Smooth muscle cell (in vitro differentiated cells): ENCODE data around the gene ARRB2. TPM values are rescaled to one million over a fixed set of nuclear protein-coding genes. Genes with fewer than 3 reads are reported as not detected.

ENCODE experiments used
- DNase-seq: peaks from one replicate; lab custom pipeline; 2025; ENCODE audit not compliant: unreplicated experiment; lab: John Stamatoyannopoulos, UW
- H2AFZ ChIP-seq: fragments of 200-600 bp; sonication (generic); 2 replicates; pipeline ENCODE4 v1.6.0; 2016; ENCODE audit warnings: antibody characterized with exemption, low read depth, mild to moderate bottlenecking
- H3F3A ChIP-seq: fragments of 200-600 bp; sonication (generic); 2 replicates; pipeline ENCODE4 v1.6.0; 2017; ENCODE audit warnings: antibody characterized with exemption, low read depth
- H3K27ac ChIP-seq: fragments of 200-600 bp; sonication (generic); 2 replicates; pipeline ENCODE4 v1.5.1; 2016; ENCODE audit warnings: low read depth, mild to moderate bottlenecking
- H3K27me3 ChIP-seq: fragments of 200-600 bp; sonication (generic); 2 replicates; pipeline ENCODE4 v1.6.1; 2016; ENCODE audit warnings: low read depth, mild to moderate bottlenecking
- H3K36me3 ChIP-seq: fragments of 200-600 bp; sonication (generic); 2 replicates; pipeline ENCODE4 v1.5.1; 2016; ENCODE audit warnings: low read depth
- H3K4me1 ChIP-seq: fragments of 200-600 bp; sonication (generic); 2 replicates; pipeline ENCODE4 v1.5.1; 2016; ENCODE audit warnings: low read depth
- H3K4me2 ChIP-seq: fragments of 200-600 bp; sonication (generic); 2 replicates; pipeline ENCODE4 v1.6.0; 2016; ENCODE audit warnings: mild to moderate bottlenecking
- H3K4me3 ChIP-seq: fragments of 200-600 bp; sonication (generic); 2 replicates; pipeline ENCODE4 v1.5.1; 2016; ENCODE audit warnings: mild to moderate bottlenecking
- H3K79me2 ChIP-seq: fragments of 200-600 bp; sonication (generic); 2 replicates; pipeline ENCODE4 v1.6.0; 2016; ENCODE audit warnings: low read depth, mild to moderate bottlenecking
- H3K9ac ChIP-seq: fragments of 200-600 bp; sonication (generic); 2 replicates; pipeline ENCODE4 v1.6.0; 2016; ENCODE audit warnings: low read depth
- H3K9me3 ChIP-seq: fragments of 200-600 bp; sonication (generic); replicated peaks from 2 replicates; pipeline ENCODE4 v1.5.1; 2016; ENCODE audit warnings: low read depth
- H4K20me1 ChIP-seq: fragments of 200-600 bp; sonication (generic); 2 replicates; pipeline ENCODE4 v1.6.0; 2016; ENCODE audit warnings: low read depth
- WGBS: methylation state at CpG from one replicate; pipeline ENCODE4 v1.1.7; 2016; ENCODE audit warnings: low lambda C conversion rate; 5-methylcytosine and 5-hydroxymethylcytosine counted together
- polyA plus RNA-seq: library from polyadenylated mRNA; unstranded; fragments of >200 nt; fragmentation: Nextera tagmentation; extraction: Ambion mirVana; gene quantifications from 2 replicates; pipeline ENCODE4 v1.2.1, GENCODE V29; 2016
- total RNA-seq: library from RNA; depleted of rRNA; stranded (reverse); fragments of >200 nt; gene quantifications from 2 replicates; pipeline ENCODE4 v1.2.3, GENCODE V29; 2014
- TF ChIP-seq, protein P1 (sequence below): fragments of 200-600 bp; sonication (generic); IDR thresholded peaks from 2 replicates; pipeline ENCODE4 v1.5.1; 2017; ENCODE audit warnings: borderline replicate concordance, mild to moderate bottlenecking, antibody characterized with exemption; ENCODE audit not compliant: insufficient read depth, poor library complexity, severe bottlenecking

ARRB2 gene
- total and polyA plus RNA-seq, 2 experiments from 2014 or later = 4.0 to 7.6 TPM

DNA sequence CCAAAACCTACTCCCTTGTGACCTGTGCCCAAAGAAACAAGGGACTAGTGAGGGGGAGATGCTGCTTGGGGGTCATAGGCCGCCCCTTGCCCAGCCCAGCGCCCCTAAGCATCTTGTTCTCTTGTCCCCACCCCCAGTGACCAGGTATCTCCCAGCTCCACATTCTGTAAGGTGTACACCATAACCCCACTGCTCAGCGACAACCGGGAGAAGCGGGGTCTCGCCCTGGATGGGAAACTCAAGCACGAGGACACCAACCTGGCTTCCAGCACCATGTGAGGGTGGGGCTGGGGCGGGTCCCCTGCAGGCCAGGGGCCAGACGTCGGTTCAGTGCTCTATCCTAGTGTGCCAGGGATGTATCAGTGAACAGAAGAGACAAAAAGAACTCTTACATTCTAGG lies 8.7 kb downstream of the ARRB2 start:
- Histone ChIP-seq H3K79me2 (no peaks in the 10 kb centered on the region), H4K20me1 (no peaks in the 10 kb centered on the region), H3K4me1 (no peaks in the 10 kb centered on the region), H3F3A (no peaks in the 10 kb centered on the region), H3K4me2 (no peak overlapping the region), H3K4me3 (no peak overlapping the region), H2AFZ (no peak overlapping the region), H3K27me3 (no peaks in the 10 kb centered on the region), H3K9me3 (no peaks in the 10 kb centered on the region), H3K36me3 (no peaks in the 10 kb centered on the region), H3K27ac (no peak overlapping the region), H3K9ac (no peak overlapping the region)
- no peak for DNase-seq
- 94% methylated on average over 10 of the region's 10 CpGs for WGBS
- TF ChIP-seq, protein P1, sequence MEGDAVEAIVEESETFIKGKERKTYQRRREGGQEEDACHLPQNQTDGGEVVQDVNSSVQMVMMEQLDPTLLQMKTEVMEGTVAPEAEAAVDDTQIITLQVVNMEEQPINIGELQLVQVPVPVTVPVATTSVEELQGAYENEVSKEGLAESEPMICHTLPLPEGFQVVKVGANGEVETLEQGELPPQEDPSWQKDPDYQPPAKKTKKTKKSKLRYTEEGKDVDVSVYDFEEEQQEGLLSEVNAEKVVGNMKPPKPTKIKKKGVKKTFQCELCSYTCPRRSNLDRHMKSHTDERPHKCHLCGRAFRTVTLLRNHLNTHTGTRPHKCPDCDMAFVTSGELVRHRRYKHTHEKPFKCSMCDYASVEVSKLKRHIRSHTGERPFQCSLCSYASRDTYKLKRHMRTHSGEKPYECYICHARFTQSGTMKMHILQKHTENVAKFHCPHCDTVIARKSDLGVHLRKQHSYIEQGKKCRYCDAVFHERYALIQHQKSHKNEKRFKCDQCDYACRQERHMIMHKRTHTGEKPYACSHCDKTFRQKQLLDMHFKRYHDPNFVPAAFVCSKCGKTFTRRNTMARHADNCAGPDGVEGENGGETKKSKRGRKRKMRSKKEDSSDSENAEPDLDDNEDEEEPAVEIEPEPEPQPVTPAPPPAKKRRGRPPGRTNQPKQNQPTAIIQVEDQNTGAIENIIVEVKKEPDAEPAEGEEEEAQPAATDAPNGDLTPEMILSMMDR = no peak

DNA sequence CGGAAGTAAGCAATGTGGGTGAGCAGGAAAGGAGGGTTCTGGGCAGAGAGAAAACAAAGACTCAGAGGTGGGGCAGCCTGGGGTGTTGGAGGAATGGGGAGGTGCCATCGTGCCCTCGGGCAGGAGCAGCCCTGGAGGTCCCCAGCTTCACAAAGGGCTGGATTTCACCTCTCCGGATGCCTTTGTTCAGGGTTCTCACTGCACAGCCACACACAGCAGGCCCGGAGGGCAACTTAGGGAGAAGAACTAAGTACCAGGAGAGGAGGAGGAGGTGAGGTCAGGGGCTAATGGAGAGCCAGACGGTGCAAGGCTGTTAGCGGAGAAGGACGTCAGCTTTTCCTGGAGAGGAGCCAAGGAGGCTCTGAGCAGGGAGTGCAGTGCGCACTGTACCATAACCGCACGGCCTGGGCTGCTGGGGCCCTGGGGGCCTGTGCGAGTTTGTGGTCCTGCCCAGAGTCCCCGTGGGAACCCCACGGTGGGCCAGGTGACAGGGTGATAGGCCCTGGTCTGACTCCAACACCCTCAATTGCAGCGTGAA lies 9.3 kb downstream of the ARRB2 start:
- 95% methylated on average over 15 of the region's 15 CpGs for WGBS
- Histone ChIP-seq H3K4me2 (no peak overlapping the region), H2AFZ (no peak overlapping the region), H3K9ac (no peak overlapping the region), H4K20me1 (no peaks in the 10 kb centered on the region), H3K79me2 (no peaks in the 10 kb centered on the region), H3K27me3 (no peaks in the 10 kb centered on the region), H3K9me3 (no peaks in the 10 kb centered on the region), H3K4me1 (no peaks in the 10 kb centered on the region), H3F3A (no peaks in the 10 kb centered on the region), H3K36me3 (no peaks in the 10 kb centered on the region), H3K27ac (no peak overlapping the region), H3K4me3 (no peak overlapping the region)
- DNase-seq = no peak
- TF ChIP-seq, protein P1 = no peak

DNA sequence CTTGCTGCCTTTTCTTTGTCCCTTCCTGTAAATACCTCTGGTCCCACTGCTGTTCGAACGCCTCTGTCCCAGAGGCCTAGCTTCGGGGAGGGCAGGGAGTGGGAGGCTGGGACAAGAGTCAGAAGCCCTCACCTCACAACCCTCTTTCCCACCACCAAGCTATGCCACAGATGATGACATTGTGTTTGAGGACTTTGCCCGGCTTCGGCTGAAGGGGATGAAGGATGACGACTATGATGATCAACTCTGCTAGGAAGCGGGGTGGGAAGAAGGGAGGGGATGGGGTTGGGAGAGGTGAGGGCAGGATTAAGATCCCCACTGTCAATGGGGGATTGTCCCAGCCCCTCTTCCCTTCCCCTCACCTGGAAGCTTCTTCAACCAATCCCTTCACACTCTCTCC lies 10.4 kb downstream of the ARRB2 start:
- H2AFZ ChIP-seq = no peak overlapping the region
- no peaks in the 10 kb centered on the region for H4K20me1 ChIP-seq
- no peak overlapping the region for H3K27ac ChIP-seq
- DNase-seq = no peak
- H3K79me2 ChIP-seq = no peaks in the 10 kb centered on the region
- H3K4me3 ChIP-seq = no peak overlapping the region
- no peaks in the 10 kb centered on the region for H3K4me1 ChIP-seq
- no peaks in the 10 kb centered on the region for H3K27me3 ChIP-seq
- H3F3A ChIP-seq = no peaks in the 10 kb centered on the region
- H3K9me3 ChIP-seq = no peaks in the 10 kb centered on the region
- H3K4me2 ChIP-seq = no peak overlapping the region
- no peaks in the 10 kb centered on the region for H3K36me3 ChIP-seq
- H3K9ac ChIP-seq = no peak overlapping the region
- TF ChIP-seq, protein P1 = no peak
- 89% methylated on average over 7 of the region's 7 CpGs for WGBS
